Activated CD4-positive, alpha-beta T cell treated with anti-CD3 and anti-CD28 coated beads, Interleukin-2, amount 10 ng/mL, durations not matched to agents 7 days and 5 days (primary cell): ENCODE results near the gene ARFGEF2. TPM values are rescaled to one million over a fixed set of nuclear protein-coding genes. Genes with fewer than 3 reads are reported as not detected.
"Not testable (repeated sequence)": the region's sequence is repeated elsewhere in the genome, so short reads cannot be mapped to it uniquely, and the experiment has no call there.

Experiments
- CTCF ChIA-PET: fragments of 350-600 bp; sonication (Branson Sonifier 250); formaldehyde crosslinking; loops from one replicate; lab custom pipeline; 2021; ENCODE audit warnings: antibody characterized with exemption; lab: Charles Lee
- POLR2A ChIA-PET: fragments of 350-600 bp; sonication (Branson Sonifier 250); formaldehyde crosslinking; loops from one replicate; lab custom pipeline; 2021; ENCODE audit warnings: antibody characterized with exemption; lab: Charles Lee
- DNase-seq: peaks from one replicate; pipeline ENCODE4 v3.0.0-alpha.2; 2020
- H3K27ac Mint-ChIP-seq: one replicate; pipeline ENCODE4 v1.8.0; 2021; ENCODE audit warnings: mild to moderate bottlenecking, moderate library complexity, mixed read lengths
- H3K27me3 Mint-ChIP-seq: one replicate; pipeline ENCODE4 v1.8.0; 2021; ENCODE audit warnings: mixed read lengths
- H3K36me3 Mint-ChIP-seq: one replicate; pipeline ENCODE4 v1.8.0; 2021; ENCODE audit warnings: low read depth, mixed read lengths
- H3K4me1 Mint-ChIP-seq: one replicate; pipeline ENCODE4 v1.8.0; 2021; ENCODE audit warnings: mixed read lengths
- H3K4me3 Mint-ChIP-seq: one replicate; pipeline ENCODE4 v1.8.0; 2021; ENCODE audit warnings: mild to moderate bottlenecking, moderate library complexity, mixed read lengths
- H3K9me3 Mint-ChIP-seq: one replicate; pipeline ENCODE4 v1.8.0; 2021; ENCODE audit warnings: mixed read lengths
- total RNA-seq, 2 experiments: library from RNA; stranded (reverse); gene quantifications; one replicate each; pipeline ENCODE4 v1.2.3, GENCODE V29; 2021

ARFGEF2 gene
- total RNA-seq, 2 experiments from 2014 or later = 20.0 to 22.0 TPM

DNA sequence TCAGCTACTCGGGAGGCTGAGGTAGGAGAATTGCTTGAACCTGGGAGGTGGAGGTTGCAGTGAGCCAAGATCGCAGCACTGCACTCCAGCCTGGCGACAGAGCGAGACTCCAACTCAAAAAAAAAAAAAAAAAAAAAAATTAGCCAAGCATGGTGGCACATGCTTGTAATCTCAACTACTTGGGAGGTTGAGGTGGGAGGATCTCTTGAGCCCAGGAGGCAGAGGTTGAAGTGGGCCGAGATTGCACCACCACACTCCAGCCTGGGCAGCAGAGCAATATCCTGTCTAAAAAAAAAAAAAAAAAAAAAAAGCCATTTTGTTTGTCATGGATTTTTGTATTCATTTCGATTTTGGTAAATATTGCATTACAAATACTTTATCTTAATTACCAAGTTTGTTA is 33.0 kb upstream of the ARFGEF2 start:
- POLR2A ChIA-PET, DNase-seq, H3K4me3 Mint-ChIP-seq, H3K4me1 Mint-ChIP-seq, H3K36me3 Mint-ChIP-seq, H3K27ac Mint-ChIP-seq, H3K9me3 Mint-ChIP-seq: not testable (repeated sequence)
- H3K27me3 Mint-ChIP-seq = peaks cover 30% of the 10 kb centered on the region
- CTCF ChIA-PET = interaction anchor here (1.2 kb wide), 1 partner anchor 231 kb away, joined by 3 read pairs; no protein-coding TSS in a partner anchor

DNA sequence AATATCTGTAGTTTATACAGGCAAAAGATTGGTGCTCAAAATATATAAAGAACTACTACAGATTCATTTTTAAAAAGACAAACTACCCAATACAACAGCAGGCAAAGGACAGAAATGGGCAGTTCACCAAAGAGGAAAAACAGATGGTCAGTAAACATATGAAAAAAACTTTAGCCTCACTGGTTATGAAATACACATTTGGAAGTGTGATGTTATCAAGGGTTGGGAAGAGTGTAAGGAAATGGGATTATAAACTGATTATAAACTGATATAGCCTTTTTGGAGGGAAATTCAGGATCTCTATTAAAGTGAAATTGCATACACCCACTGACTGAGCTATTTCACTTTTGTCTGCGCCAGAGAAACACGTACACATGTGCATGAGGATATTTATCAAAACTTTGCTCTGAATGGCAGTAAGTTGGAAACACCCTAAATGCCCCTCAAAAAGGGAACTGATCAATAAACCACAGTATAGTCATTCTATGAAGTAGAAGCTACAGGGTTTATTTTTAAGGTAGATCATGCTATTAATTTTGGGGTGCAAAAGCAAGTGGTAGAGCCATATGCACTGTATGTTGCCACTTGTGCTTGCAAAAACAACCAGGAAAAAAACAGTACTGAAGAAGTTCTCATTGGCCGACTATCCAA is 32.2 kb upstream of the ARFGEF2 start:
- Mint-ChIP-seq H3K4me1 (peaks cover 1% of the 10 kb centered on the region), H3K36me3 (no peaks in the 10 kb centered on the region), H3K9me3 (no peaks in the 10 kb centered on the region), H3K27ac (no peak overlapping the region), H3K27me3 (peaks cover 29% of the 10 kb centered on the region), H3K4me3 (no peak overlapping the region)
- POLR2A ChIA-PET = no interaction called here
- no peak for DNase-seq
- CTCF ChIA-PET = interaction anchor here (1.2 kb wide), 1 partner anchor 232 kb away, joined by 3 read pairs; no protein-coding TSS in a partner anchor

DNA sequence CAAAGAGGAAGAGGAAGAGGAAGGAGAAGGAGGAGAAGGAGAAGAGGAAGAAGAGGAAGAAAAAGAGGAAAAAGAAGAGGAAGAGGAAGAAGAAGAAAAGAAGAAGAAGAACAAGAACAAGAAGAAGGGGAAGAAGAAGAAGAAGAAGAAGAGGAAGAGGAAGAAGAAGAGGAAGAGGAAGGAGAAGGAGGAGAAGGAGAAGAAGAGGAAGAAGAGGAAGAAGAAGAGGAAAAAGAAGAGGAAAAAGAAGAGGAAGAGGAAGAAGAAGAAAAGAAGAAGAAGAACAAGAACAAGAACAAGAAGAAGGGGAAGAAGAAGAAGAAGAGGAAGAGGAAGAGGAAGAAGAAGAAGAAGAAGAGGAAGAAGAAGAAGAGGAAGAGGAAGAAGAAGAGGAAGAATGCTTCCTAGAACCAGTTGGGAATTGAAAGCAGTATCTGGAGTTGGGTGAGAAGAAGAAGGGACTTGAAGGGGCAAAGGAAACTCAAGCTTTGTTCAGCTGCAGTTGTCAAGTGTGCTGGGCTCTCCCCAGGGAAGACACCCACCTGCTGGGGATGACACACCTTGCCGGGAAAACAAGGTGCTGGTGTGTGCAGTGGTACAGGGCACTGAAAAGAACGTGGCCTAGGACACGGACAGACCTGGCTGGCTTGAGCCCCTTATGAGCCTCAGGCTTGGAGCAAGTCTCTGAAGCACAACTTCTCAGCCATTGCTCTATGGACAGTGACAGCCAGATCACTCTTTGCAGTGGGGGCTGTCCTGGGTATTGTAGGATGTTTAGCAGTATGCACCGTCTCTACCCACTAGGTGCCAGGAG is 30.1 kb upstream of the ARFGEF2 start:
- H3K27me3 Mint-ChIP-seq = peaks cover 22% of the 10 kb centered on the region
- H3K27ac Mint-ChIP-seq = no peak overlapping the region
- peaks cover 1% of the 10 kb centered on the region for H3K4me1 Mint-ChIP-seq
- ChIA-PET CTCF (interaction anchor here (1.7 kb wide), 1 partner anchor 234 kb away, joined by 4 read pairs; no protein-coding TSS in a partner anchor), POLR2A (no interaction called here)
- no peak for DNase-seq
- no peaks in the 10 kb centered on the region for H3K9me3 Mint-ChIP-seq
- no peaks in the 10 kb centered on the region for H3K36me3 Mint-ChIP-seq
- H3K4me3 Mint-ChIP-seq = no peak overlapping the region

DNA sequence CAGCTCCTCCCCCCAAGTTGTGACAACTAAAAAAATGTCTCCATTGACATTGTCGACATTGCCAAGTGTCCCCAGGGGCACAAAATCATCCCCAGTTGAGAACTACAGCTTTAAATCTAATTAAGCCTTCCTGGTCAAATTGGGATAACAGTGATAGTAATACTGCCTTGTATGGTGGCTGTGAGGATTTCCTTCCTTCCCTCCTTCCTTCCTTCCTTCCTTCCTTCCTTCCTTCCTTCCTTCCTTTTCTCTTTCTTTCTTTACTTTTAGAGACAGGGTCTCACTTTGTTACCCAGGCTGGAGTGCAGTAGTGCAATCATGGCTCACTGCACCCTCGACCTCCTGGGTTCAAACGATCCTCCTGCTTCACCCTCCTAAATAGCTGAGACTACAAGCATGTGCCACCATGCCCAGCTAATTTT is 29.5 kb upstream of the ARFGEF2 start:
- peaks cover 22% of the 10 kb centered on the region for H3K27me3 Mint-ChIP-seq
- H3K36me3 Mint-ChIP-seq = no peaks in the 10 kb centered on the region
- no peak overlapping the region for H3K4me3 Mint-ChIP-seq
- DNase-seq = no peak
- H3K27ac Mint-ChIP-seq = no peak overlapping the region
- H3K9me3 Mint-ChIP-seq = no peaks in the 10 kb centered on the region
- ChIA-PET POLR2A (no interaction called here), CTCF (interaction anchor here (0.8 to 1.7 kb wide), 2 partner anchors 17 to 234 kb away, joined by 3 to 4 read pairs; no protein-coding TSS in a partner anchor)
- peaks cover 1% of the 10 kb centered on the region for H3K4me1 Mint-ChIP-seq

DNA sequence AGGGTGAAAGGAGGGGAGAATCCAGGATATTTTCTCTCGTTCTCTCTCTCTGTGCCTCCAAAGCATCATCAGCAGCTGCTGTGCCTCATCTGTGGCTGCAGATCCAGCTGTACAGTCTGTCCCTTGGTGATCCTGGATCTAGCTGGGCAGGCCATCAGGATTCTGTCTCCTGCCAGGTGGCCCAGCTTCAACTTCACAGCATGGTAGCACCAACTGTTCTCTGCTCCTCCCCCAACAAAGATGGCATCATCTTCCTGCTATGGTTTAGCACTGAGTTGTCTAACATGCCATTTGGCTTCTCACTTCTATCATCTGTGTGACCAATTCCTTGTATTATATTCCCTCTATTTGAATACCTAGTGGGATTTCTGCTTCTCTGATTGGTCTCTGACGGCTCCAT is 28.6 kb upstream of the ARFGEF2 start:
- peaks cover 1% of the 10 kb centered on the region for H3K4me1 Mint-ChIP-seq
- POLR2A ChIA-PET = no interaction called here
- CTCF ChIA-PET = interaction anchor here (0.8 to 1.7 kb wide), 4 partner anchors 12 to 273 kb away, joined by 3 to 6 read pairs (median 4); no protein-coding TSS in a partner anchor
- no peaks in the 10 kb centered on the region for H3K36me3 Mint-ChIP-seq
- H3K27me3 Mint-ChIP-seq = peaks cover 28% of the 10 kb centered on the region
- no peak overlapping the region for H3K27ac Mint-ChIP-seq
- H3K9me3 Mint-ChIP-seq = no peaks in the 10 kb centered on the region
- no peak for DNase-seq
- no peak overlapping the region for H3K4me3 Mint-ChIP-seq

DNA sequence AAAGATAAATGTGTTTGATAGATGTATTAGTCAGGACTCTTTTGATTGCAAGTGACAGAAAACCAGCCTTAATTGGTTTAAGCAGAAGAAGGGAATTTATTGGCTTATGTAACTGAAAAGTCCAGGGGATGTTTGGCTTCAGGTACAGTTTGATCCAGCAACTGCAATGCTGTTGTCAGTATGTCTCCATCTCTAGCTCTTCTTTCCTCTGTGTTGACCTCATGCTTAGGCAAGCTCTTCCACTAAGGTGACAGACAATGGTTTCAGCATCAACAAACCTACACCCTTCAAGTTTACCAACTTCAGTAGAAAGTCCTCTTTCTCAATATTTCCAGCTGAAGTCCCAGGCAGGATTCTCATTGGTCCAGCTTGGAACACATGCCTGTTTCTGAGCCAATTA is 28.1 kb upstream of the ARFGEF2 start:
- Mint-ChIP-seq H3K36me3 (no peaks in the 10 kb centered on the region), H3K27ac (no peak overlapping the region), H3K4me1 (peaks cover 1% of the 10 kb centered on the region), H3K9me3 (no peaks in the 10 kb centered on the region), H3K27me3 (peaks cover 28% of the 10 kb centered on the region), H3K4me3 (no peak overlapping the region)
- ChIA-PET CTCF (interaction anchor here (0.7 to 1.4 kb wide), 3 partner anchors 12 to 273 kb away, joined by 3 to 6 read pairs (median 3); no protein-coding TSS in a partner anchor), POLR2A (no interaction called here)
- DNase-seq = no peak

DNA sequence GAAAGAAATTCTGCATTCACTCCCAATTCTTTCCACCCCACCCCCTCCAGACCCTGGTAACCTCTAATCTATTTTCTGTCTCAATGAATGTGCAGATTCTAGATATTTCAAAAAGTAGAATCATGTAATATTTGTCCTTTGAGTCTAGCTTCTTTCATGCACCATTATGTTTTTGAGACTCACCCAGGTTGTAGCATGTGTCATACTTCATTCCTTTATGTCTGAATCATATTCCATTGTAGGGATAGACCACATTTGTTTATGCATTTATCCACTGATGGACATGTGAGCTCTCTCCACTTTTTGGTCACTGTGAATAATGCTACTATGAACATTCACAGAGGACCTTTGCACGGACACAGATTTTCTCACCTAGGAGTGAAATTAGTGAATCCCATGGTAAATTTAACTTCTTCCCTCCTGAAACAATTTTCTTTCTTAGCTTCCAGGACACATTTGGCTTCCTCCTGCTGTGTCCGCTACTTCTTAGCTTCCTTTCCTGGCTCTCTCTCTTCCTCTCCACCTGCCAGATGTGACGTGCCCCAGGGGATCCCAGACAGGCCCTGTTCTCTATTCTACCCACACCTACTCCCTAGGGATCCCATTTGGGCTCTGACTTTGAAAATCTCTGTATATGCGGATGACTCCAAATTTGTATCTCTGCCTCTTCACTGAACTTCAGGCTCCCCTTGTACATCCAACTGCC is 24.1 kb upstream of the ARFGEF2 start:
- H3K36me3 Mint-ChIP-seq = no peaks in the 10 kb centered on the region
- H3K27ac Mint-ChIP-seq = no peak overlapping the region
- H3K4me3 Mint-ChIP-seq = no peak overlapping the region
- ChIA-PET POLR2A (no interaction called here), CTCF (interaction anchor here (0.6 kb wide), 1 partner anchor 56 kb away, joined by 3 read pairs; no protein-coding TSS in a partner anchor)
- H3K9me3 Mint-ChIP-seq = no peaks in the 10 kb centered on the region
- H3K4me1 Mint-ChIP-seq = peaks cover 1% of the 10 kb centered on the region
- H3K27me3 Mint-ChIP-seq = peaks cover 18% of the 10 kb centered on the region
- DNase-seq = no peak

DNA sequence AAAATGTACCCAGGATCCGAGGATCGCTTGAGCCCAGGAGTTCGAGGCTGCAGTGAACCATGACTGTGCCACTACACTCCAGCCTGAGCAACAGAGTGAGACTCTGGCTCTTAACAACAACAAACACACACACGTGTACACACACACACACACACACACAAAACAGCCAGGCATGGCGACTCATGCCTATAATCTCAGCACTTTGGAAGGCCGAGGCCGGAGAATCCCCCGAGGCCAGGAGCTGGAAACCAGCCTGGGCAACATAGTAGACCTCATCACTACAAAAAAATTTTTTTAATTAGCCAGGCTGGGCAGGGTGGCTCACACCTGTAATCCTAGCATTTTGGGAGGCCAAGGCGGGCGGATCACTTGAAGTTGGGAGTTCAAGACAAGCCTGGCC is 23.3 kb upstream of the ARFGEF2 start:
- Mint-ChIP-seq H3K4me1 (no peaks in the 10 kb centered on the region), H3K4me3 (no peak overlapping the region), H3K36me3 (no peaks in the 10 kb centered on the region), H3K27ac (no peak overlapping the region), H3K9me3 (no peaks in the 10 kb centered on the region), H3K27me3 (peaks cover 18% of the 10 kb centered on the region)
- ChIA-PET POLR2A (no interaction called here), CTCF (interaction anchor here (2.0 kb wide), 1 partner anchor 240 kb away, joined by 11 read pairs; no protein-coding TSS in a partner anchor)
- no peak for DNase-seq

DNA sequence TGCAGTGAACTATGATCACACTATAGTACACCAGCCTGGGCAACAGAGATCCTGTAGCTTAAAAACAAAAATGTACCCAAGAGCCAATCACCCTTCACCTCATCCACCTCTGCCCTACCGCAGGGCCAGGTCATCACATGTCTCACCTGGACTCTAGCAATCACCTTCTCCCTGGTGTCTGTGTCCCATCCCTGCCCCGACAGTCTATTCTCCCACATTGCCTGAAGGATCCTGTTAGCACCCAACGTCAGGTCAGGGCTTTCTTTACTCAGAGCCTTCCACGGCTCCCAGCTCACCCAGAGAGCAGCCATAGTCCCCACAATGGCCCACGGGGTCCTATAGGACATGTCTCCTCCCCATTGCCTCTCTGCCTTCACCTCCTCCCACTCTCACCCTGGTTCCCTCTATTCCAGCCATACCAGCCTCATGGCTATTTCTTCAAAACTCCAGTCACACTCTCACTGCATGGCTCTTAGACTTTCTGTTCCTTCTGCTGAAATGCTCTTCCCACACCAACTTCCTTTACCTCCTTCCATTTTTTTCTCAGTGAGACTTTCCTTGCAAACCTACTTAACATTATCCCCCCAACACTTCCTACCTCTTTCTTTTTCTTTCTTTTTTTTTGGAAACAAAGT is 22.5 kb upstream of the ARFGEF2 start:
- no peak overlapping the region for H3K27ac Mint-ChIP-seq
- H3K9me3 Mint-ChIP-seq = no peaks in the 10 kb centered on the region
- H3K27me3 Mint-ChIP-seq = peaks cover 18% of the 10 kb centered on the region
- H3K4me1 Mint-ChIP-seq = no peaks in the 10 kb centered on the region
- H3K36me3 Mint-ChIP-seq = no peaks in the 10 kb centered on the region
- DNase-seq = no peak
- ChIA-PET POLR2A (no interaction called here), CTCF (interaction anchor here (0.6 to 2.0 kb wide), 2 partner anchors 241 to 1815 kb away, joined by 4 to 11 read pairs; no protein-coding TSS in a partner anchor)
- H3K4me3 Mint-ChIP-seq = no peak overlapping the region

DNA sequence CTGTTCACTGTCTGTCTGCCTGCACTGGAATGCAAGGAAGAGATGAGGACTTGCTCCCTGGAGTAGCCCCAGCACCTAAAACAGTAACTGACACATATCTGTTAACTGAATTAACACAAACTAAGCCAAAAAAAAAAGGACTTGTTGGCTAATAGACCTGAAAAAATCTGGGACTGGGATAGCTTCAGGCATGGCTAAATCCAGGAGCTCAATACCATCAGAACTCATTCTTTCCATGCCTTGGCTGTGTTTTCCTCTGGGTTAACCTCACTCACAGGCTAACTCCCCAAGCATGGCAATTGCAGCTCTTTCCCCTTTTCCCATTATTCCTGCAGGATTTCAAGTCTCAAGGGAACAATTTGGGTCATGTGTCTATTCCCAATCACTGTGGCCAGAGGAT is 21.6 kb upstream of the ARFGEF2 start:
- Mint-ChIP-seq H3K36me3 (no peaks in the 10 kb centered on the region), H3K4me3 (no peak overlapping the region), H3K9me3 (no peaks in the 10 kb centered on the region), H3K27ac (no peak overlapping the region), H3K27me3 (peaks cover 18% of the 10 kb centered on the region), H3K4me1 (peaks cover 5% of the 10 kb centered on the region)
- CTCF ChIA-PET = interaction anchor here (1.0 to 2.0 kb wide), 2 partner anchors 232 to 242 kb away, joined by 4 to 11 read pairs; no protein-coding TSS in a partner anchor
- POLR2A ChIA-PET = no interaction called here
- no peak for DNase-seq

DNA sequence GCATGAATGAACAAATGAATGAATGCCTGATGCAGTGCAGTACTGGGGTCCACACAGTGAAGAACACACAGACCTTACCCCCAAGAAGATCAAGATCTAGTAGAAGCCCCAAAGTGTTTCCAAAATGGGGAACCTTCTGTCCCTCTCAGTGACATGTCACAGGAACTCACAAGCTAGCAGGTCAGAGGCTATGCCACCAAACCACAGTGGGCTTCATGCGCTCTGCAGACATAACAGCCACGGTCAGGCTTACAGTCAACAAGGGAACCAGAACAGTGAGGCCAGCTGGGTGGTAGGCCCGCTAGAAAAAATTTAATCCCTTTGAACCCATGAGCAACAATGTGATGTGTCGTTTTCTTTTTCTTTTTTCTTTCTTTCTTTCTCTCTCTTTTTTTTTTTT is 20.2 kb upstream of the ARFGEF2 start:
- CTCF ChIA-PET = interaction anchor here (0.6 to 1.6 kb wide), 4 partner anchors 60 to 1221 kb away, joined by 4 to 7 read pairs (median 6); no protein-coding TSS in a partner anchor
- H3K9me3 Mint-ChIP-seq = no peaks in the 10 kb centered on the region
- POLR2A ChIA-PET = no interaction called here

DNA sequence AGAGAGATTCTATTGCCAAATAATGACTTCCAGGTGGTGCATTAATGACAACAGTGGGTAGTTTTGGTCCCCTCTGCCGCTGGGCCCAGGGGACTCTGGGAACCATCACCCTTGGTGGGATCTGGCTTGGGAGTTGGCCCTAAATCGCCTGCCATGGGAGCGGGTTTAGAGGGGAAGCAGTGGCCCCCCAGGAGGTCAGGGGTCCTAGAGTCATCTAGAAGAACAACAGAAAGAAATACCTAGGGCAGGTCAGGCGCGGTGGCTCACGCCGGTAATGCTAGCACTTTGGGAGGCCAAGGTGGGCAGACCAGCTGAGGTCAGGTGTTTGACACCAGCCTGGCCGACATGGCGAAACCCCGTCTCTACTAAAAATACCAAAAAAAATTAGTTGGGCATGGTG is 17.8 kb upstream of the ARFGEF2 start:
- DNase-seq = no peak
- Mint-ChIP-seq H3K4me1 (peaks cover 7% of the 10 kb centered on the region), H3K27me3 (peaks cover 9% of the 10 kb centered on the region), H3K36me3 (no peaks in the 10 kb centered on the region), H3K27ac (no peak overlapping the region), H3K4me3 (no peak overlapping the region), H3K9me3 (peaks cover under 1% of the 10 kb centered on the region)
- ChIA-PET POLR2A (no interaction called here), CTCF (interaction anchor here (2.6 to 3.6 kb wide), 2 partner anchors 247 to 266 kb away, joined by 21 to 32 read pairs; no protein-coding TSS in a partner anchor)

More for the DNA sequence above, 20.2 kb upstream of the ARFGEF2 start:
- no peak overlapping the region for H3K4me3 Mint-ChIP-seq
- H3K4me1 Mint-ChIP-seq = peaks cover 7% of the 10 kb centered on the region
- H3K36me3 Mint-ChIP-seq = no peaks in the 10 kb centered on the region
- no peak for DNase-seq
- peaks cover 15% of the 10 kb centered on the region for H3K27me3 Mint-ChIP-seq
- H3K27ac Mint-ChIP-seq = no peak overlapping the region
